ENCODE measurements around the gene WNK2.

DNA sequence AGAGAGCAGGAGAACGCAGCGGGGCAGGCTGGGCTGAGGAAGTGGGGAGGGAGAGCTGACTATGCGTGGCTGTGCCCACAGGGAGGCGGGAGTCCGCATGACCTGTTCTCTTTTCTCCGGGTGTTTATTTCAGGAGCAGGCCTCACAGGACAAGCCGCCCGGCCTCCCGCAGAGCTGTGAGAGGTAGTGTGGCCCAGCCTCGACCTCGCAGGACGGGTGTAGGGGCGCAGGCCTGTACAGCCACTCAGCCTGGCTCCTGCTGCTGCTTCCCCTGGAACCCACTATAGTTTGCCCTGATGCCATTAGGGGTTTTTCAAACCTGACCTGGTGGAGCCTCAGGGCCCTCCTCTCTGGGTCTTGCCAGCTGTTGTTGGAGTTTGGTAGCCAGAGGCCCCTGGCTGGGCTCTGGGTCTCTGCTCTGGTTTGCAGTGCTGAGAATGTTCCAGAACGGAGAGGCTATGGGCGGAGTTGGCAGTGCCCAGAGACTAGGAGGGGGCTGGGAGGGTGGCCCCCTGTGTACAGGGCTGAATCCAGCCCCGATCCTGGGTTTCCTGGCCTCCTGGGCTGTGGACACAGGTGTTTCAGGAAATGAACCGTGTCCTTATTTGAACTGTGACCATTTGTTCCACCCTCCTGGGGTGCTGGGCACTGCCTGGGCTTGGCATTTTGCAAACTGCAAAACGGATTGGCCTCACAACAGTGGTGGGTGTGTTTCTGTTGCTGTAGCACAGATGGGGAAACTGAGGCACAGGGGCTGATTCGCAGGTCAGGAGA, 78.8 kb downstream of the WNK2 start:
- TF ChIP-seq POLR2A (IDR thresholded peaks at IDR 0.05): no peak
- TF ChIP-seq, protein P1, sequence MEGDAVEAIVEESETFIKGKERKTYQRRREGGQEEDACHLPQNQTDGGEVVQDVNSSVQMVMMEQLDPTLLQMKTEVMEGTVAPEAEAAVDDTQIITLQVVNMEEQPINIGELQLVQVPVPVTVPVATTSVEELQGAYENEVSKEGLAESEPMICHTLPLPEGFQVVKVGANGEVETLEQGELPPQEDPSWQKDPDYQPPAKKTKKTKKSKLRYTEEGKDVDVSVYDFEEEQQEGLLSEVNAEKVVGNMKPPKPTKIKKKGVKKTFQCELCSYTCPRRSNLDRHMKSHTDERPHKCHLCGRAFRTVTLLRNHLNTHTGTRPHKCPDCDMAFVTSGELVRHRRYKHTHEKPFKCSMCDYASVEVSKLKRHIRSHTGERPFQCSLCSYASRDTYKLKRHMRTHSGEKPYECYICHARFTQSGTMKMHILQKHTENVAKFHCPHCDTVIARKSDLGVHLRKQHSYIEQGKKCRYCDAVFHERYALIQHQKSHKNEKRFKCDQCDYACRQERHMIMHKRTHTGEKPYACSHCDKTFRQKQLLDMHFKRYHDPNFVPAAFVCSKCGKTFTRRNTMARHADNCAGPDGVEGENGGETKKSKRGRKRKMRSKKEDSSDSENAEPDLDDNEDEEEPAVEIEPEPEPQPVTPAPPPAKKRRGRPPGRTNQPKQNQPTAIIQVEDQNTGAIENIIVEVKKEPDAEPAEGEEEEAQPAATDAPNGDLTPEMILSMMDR (IDR thresholded peaks at IDR 0.05): no peak
